DMS79 (cell line): ENCODE data around the gene PLD1.

Experiments used
- DNase-seq: peaks from one replicate; lab custom pipeline; 2025; lab: John Stamatoyannopoulos, UW

Gene PLD1

GRCh38 chr3:171797265-171797679 lies 13.0 kb downstream of the PLD1 start:
- DNase-seq = no peak

DNA sequence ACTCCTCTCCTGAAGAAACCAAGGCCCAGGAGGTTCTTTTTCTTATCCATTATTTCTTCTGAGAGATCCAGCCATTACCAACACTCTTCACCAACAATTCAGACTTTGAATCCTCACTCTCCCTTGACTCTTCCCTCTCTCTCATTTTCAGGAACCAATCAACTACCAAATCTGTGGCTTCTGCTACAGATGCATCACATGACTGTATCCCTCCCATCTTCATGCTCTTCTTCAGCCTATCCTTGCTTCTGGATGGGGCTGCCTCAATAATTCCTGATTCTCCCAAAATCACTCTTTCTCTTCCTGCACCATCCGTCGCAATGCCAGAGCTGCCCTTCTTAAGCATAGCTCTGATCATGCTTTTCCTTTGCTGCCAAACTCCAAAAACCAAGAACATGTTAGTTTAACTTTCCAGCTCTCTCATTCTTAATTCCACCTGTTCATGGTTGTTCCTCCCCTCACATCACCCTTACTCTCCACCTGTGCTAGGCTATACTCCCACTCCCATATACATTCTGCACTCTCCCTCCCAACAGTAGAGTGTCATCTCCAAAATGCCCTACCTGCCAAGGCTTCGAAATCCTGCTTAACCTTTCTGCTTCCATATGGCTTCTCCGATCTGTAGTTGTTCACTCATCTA lies 13.5 kb downstream of the PLD1 start:
- no peak for DNase-seq

GRCh38 chr3:171792531-171792930 lies 17.8 kb downstream of the PLD1 start:
- no peak for DNase-seq

GRCh38 chr3:171791692-171792076 lies 18.6 kb downstream of the PLD1 start:
- no peak for DNase-seq

DNA sequence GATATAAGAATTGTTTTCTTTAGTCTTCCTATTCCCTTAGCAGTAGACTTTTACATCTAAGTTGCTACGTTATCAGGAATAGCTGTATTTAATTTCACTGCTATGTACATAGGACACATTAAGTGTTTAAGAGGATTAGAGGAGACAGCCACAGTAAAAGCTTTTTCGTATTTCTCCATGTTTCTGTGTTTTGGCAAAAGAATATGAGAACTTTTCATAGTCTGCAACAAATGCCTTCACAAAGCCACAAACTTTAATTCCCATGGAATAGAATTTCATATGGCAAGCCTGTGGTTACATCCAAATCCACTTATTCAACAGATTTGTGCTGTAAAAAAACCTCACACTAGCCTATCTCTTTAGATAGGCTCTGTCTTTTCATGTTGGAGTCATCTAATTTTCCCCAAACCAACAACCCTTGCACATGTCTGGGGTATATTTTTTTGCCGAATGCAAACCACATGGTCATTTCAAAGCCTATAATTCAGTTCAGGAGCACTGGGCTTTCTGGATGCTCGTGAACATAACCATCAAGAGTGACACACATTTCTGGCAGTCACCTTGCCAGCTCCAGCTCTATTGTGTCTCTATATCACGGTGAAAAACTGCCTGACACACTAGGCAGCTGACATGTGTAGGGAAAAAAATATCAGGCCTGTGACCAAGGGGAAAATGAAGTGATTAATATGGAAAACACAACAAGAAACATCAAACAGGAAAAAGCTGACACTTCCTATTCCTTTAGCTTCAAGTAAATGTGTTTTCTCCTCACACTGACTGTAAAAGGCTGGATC lies 19.2 kb downstream of the PLD1 start:
- DNase-seq = no peak

DNA sequence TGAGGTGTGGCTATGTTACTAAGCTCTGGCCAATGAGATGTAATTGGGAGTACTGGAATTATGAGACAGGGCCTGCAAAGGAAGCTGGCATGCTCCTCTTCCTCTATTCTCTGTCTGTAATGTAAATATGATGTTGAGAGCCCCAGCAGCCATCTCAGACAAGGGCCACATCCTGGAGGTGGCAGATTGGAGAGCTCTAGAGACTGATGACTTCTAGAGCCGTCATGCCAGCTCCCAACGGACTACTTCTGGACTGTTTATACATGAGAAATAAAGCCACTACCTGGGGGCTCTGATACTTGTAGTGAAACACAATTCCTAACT lies 19.7 kb downstream of the PLD1 start:
- DNase-seq = no peak

DNA sequence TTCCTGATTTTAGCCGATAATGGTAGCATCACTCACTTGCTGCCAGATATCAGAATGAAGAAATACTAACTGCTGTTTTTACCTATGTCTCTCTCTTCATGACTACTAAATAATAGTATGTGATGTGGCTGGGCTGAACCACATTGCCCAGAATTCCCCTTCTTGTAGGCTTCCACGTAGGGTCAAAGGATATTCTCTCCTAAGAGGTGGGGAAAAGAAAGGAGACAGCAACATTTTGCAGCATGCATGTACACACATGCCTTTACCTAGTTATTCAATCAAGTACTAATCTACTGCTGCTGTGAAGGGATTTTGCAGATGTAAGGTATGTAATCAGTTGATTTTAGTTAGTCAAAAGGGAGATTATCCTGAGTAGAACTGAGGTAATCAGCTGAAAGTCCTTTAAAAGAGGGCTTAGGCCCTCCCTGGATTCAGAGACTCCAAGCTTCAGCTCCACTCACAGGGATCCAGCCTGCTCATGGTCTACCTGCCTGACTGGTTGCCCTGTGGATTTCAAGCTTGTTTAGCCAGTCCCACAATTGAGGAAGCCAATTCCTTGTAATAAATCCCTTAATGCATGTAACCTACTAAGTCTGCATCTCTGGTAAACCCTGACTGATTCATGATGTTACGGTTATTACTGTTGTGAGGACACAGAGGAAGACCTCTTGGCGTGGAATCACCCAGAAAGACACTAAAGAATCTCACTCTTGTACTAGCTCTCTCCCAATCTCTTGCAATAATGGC lies 20.4 kb downstream of the PLD1 start:
- DNase-seq = no peak

DNA sequence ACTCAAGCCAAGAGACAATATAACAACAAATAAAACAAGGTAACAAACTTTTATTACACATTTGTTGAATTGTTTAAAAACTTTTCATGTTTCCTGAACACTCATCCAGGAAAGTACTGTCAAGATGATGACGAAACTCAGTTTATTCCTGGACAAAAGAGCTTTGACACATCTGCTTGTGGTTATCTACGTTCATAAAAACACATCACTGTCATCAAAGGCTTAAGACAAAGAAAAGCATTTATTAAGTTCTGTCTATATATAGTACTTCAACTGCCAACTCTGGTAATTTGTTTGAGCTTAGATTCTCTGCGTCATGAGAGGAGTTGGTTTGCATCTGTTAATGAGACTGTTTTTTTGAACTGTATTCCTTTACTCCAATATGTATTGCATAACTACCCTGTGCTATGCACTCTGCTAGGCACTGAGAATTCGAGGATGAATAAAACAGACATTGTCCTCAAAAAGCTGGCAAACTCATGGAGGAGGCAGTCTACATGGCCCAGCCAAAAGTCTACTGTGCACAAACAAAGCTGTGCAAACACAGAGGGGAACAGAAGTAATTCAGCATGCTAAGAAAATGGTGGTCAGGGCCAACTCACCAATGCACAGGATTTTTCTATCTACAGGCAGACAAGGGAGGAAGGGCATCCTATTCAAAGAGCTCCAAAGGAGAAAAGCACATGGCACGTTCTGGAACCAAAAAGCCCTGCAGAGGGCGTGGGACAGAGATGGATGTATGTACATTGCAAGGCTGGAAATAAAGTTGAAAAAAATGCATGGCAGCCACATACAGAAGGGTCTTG lies 21.5 kb downstream of the PLD1 start:
- DNase-seq = no peak

GRCh38 chr3:171786997-171787396 lies 23.3 kb downstream of the PLD1 start:
- DNase-seq = no peak

DNA sequence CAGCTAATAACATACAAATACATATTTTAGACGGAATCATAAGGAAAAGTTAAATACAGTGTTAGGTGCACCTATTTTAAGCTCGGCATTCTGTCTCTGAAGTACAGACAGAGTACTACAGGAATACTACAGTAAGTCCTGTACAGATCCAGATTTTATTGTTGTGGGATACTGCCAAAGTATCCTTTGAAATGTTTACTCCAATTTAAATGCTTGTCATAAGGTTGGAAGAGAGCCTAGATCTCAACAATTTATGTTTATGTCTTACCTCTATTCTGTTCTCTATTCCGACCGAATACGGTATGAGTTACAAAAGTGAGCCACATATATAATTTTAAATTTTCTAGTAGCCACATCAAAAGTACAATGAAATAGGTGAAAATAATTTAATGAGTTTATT lies 25.3 kb downstream of the PLD1 start:
- DNase-seq = no peak

DNA sequence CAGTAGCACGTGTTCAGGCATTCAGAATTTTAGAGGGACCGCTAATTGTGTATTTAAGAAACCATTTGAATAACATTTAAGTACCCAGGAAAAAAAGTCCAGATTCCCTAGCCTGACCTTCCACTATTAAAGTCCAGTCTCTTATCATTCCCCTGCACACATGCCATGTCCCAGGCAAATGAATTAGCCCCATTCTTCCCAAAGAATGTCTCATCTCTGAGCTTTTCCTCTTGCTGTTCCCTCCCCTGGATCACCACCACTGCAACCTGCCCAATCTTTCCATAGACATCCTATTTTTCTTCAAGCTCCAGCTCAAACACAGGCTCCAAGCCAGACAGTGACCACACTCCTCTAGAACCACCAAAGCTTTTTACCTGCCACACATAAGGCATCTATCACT lies 25.9 kb downstream of the PLD1 start:
- no peak for DNase-seq

- DNase-seq = peak; percentile 57
Measured at GRCh38 chr3:171783626-171784025, 26.7 kb downstream of the PLD1 start.

GRCh38 chr3:171783086-171783485 lies 27.2 kb downstream of the PLD1 start:
- DNase-seq = no peak

- DNase-seq = no peak
Measured at GRCh38 chr3:171782617-171783016, 27.7 kb downstream of the PLD1 start.

DNA sequence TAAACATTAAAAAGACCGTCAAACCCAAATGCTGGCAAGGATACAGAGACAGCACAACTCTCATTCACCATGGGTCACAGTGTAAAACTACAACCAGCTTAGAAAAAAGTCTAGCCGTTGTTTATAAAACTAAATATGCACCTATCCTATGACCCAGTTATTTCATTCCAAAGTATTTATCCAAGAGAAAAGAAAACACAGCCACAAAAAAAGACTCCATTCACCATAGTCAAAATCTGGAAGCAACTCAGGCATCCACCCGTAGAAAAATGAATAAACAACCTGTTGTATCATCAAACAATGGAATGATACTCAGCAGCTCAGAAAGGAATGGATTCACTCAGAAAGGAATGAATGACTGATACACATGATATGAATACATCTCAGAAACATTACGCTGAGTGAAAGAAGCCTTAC lies 28.6 kb downstream of the PLD1 start:
- no peak for DNase-seq

DNA sequence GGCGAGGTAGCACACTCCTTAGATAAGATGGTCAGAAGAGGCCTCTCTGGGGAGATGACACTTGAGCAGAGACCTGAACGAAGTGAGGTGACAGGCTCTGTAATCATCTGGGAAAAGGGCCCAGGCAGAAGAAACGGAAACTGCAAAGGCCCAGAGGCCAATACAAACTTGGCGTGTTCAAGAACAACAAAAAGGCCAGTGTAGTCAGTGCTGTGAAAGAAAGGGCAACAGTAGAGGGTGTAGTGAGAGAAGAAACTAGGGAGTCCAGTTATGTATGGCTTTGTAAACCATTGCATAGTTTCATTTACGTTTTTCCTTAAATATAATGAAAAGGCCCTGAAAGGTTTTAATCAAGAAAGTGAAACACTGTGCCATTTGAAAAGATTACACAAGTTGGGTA lies 31.8 kb downstream of the PLD1 start:
- DNase-seq = no peak

DNA sequence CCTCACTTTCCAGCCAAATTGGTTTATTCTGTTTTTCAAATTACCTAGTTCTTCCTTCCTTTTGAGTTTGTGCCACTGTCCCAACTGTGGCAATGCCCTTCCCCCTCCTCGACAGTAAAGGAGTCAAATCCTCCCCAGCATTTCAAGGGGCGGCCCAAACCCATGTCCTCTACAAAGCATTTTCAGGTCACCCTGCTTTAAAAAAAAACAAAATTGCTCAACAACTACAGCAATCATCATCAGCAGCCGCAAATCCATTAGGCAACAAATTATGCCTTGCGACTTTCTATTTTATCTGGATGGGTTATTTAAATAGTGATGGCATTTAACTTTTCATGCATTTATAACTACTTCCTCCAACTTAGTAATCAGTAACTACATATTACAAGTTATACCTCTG lies 32.7 kb downstream of the PLD1 start:
- no peak for DNase-seq

GRCh38 chr3:171776839-171777583 lies 33.3 kb downstream of the PLD1 start:
- DNase-seq = no peak

DNA sequence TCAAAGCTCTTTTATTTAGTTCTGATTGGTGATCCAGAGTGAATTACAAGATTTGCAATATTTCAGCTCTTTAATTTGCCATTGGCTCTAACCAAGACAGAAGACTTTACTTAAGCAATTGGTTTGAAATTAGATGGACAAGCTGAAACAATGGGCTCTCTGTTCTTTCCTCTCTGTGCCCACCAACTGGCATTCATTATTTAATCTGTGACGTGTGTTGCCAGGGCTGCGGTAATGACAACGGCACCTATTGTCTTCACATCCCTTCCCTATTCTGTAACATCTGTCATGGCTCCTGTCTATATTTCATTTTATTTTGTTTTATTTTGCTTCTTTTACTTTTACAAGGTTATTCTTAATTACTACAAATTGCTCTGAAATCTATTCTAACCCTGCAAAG lies 33.9 kb downstream of the PLD1 start:
- DNase-seq = no peak

DNA sequence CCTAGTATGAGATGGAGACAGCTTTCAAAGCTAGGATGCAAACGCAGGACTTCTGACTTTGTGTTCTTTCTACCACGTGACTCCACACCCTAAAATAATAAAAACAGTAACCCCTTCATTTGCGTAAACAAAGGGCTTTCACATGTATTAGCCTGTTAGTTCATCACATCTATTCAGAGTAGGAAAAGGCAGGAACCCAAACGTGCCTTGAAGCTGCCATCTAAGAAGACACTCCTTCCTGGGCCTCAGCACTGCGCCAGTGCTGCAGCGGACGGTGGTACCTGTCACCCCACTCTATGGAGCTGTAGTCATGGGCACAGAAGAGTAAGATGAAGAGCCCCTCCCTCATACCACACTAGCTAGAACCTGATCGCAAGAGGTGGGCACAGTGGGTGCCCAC lies 34.3 kb downstream of the PLD1 start:
- no peak for DNase-seq

DNA sequence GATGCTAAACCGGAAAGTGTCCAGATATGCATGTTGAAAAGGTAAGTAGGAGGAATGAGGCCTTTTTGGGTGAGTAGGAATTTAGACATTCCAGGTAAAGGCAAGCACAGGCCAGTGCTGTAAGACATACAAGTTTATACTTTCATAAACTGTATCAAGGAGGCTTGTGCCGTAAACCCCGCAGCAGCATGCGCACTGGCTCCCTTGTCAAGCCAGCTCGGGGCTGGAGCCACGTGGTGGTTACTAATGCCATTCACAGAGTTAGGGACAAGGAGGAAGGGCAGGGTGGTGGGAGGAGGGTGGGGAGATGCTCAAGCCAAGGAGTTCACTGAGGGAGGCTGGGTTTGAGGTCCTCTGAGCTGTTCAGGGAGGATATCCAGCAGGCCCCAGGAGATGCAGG lies 35.8 kb downstream of the PLD1 start:
- DNase-seq = no peak
